HEK293T (cell line): Measurements from ENCODE around the gene IFIT1.

Experiments used
- ARNT ChIP-seq: fragments of 450-650 bp; IDR thresholded peaks from 2 replicates; pipeline ENCODE4 v1.6.1; 2017; ENCODE audit warnings: mild to moderate bottlenecking
- BHLHE40 ChIP-seq: fragments of 450-650 bp; IDR thresholded peaks from 2 replicates; pipeline ENCODE4 v1.6.1; 2016; ENCODE audit warnings: mild to moderate bottlenecking, moderate library complexity, borderline replicate concordance
- CTBP1 ChIP-seq: fragments of 450-650 bp; IDR thresholded peaks from 2 replicates; pipeline ENCODE4 v1.6.1; 2016; ENCODE audit warnings: borderline replicate concordance
- ELF4 ChIP-seq: fragments of 450-650 bp; IDR thresholded peaks from 2 replicates; pipeline ENCODE4 v1.6.1; 2017; ENCODE audit warnings: antibody characterized with exemption
- FOXM1 ChIP-seq: fragments of 450-650 bp; IDR thresholded peaks from 2 replicates; pipeline ENCODE4 v1.6.1; 2017; ENCODE audit warnings: mild to moderate bottlenecking, borderline replicate concordance
- HDGF ChIP-seq: fragments of 450-650 bp; IDR thresholded peaks from 2 replicates; pipeline ENCODE4 v1.6.1; 2017; ENCODE audit warnings: antibody characterized with exemption, borderline replicate concordance
- L3MBTL2 ChIP-seq: fragments of 450-650 bp; conservative IDR thresholded peaks from 2 replicates; pipeline ENCODE4 v1.6.1; 2016; ENCODE audit warnings: mild to moderate bottlenecking
- LEF1 ChIP-seq: fragments of 450-650 bp; IDR thresholded peaks from 2 replicates; pipeline ENCODE4 v1.6.1; 2017; ENCODE audit warnings: mild to moderate bottlenecking, borderline replicate concordance
- NFRKB ChIP-seq: fragments of 450-650 bp; IDR thresholded peaks from 2 replicates; pipeline ENCODE4 v1.6.1; 2016; ENCODE audit warnings: mild to moderate bottlenecking, moderate library complexity
- SP1 ChIP-seq: fragments of 450-650 bp; IDR thresholded peaks from 2 replicates; pipeline ENCODE4 v1.6.1; 2017
- SUZ12 ChIP-seq: fragments of 450-650 bp; IDR thresholded peaks from 2 replicates; pipeline ENCODE4 v1.6.1; 2016; ENCODE audit warnings: mild to moderate bottlenecking
- TARDBP ChIP-seq: fragments of 450-650 bp; IDR thresholded peaks from 2 replicates; pipeline ENCODE4 v1.6.1; 2016
- ZNF384 ChIP-seq: fragments of 450-650 bp; IDR thresholded peaks from 2 replicates; pipeline ENCODE4 v1.6.1; 2016
- TF ChIP-seq, protein P1 (sequence below): fragments of 450-650 bp; IDR thresholded peaks from 2 replicates; pipeline ENCODE4 v1.6.1; 2016

DNA sequence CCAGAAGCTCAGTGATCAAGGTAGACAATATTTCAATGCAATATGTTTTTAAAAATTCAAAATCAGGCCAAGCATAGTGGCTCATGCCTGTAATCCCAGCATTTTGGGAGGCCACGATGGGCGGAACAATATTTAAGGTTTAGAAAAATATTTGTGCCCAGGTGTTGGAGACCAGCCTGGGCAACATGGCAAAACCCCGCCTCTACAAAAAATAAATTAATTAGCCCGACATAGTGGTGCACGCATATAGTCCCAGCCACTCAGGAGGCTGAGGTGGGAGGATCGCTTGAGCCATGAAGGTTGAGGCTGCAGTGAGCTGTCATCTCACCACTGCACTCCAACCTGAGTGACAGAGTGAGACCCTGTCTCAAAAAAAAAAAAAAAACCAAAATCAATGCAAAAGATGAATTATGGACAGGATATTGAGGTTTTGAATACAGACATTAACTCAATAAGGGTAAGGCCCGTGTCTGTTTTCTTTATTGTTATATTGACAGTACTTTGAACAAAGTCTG, 21.0 kb downstream of the IFIT1 start:
- TF ChIP-seq CTBP1: no peak
- no peak for TF ChIP-seq NFRKB
- no peak for TF ChIP-seq LEF1
- no peak for TF ChIP-seq FOXM1
- TF ChIP-seq SP1: no peak
- TF ChIP-seq HDGF: no peak
- no peak for TF ChIP-seq ARNT
- TF ChIP-seq L3MBTL2: no peak
- TF ChIP-seq TARDBP: no peak
- TF ChIP-seq ZNF384: no peak
- TF ChIP-seq, protein P1, sequence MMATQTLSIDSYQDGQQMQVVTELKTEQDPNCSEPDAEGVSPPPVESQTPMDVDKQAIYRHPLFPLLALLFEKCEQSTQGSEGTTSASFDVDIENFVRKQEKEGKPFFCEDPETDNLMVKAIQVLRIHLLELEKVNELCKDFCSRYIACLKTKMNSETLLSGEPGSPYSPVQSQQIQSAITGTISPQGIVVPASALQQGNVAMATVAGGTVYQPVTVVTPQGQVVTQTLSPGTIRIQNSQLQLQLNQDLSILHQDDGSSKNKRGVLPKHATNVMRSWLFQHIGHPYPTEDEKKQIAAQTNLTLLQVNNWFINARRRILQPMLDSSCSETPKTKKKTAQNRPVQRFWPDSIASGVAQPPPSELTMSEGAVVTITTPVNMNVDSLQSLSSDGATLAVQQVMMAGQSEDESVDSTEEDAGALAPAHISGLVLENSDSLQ: no peak
- no peak for TF ChIP-seq ELF4
- no peak for TF ChIP-seq BHLHE40
- TF ChIP-seq SUZ12: no peak
